SW480 (cell line): Measurements from ENCODE around the gene HAL.

Experiments
- DNase-seq: peaks from one replicate; pipeline ENCODE4 v3.0.0-alpha.2; 2016; ENCODE audit warnings: low spot score

The HAL gene

DNA sequence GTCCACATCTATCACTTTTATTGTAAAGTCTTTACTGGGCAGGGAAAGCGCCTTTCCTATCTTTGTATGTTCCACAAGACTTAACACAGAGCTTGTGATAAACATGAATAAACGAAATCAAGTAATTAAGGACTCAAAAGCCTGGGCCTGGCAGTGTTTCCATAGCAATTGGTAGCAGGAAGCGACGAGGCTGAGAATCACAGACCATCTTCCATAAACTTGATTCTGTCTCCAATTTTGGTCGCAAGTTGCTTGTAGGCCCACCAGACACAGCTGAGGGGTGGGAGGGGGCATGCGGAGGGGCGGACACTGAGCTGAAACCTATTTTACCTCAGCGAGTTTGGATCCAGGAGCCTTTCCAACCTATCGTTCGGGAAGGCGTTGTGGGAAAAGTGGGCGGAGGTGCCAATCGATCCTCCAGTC, 54.0 kb downstream of the HAL start:
- no peak for DNase-seq

DNA sequence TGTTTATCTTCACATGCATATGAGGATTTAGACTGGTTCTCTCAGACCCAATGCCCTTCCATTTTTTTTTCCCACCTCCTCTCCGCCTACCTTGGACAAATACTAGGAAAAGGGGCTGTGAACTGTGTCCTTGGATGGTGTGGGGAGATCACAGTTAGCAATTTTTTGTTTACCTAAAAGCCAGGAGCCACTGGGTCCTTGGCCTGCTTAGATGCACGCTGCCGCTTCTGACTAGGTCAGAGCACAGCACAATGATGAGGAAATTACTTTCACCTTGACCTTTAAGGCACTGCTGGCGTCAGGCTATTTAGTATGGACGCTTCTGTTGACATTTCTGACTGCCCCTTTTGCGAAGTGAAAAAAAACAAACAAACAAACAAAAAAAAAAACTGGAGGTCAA, 55.6 kb downstream of the HAL start:
- no peak for DNase-seq
